HepG2 (cell line): ENCODE data around the gene ALG14. TPM values are rescaled to one million over a fixed set of nuclear protein-coding genes. Genes with fewer than 3 reads are reported as not detected.

Experiments used
- DBP ChIP-seq: sonication (generic); formaldehyde crosslinking; IDR thresholded peaks from 2 replicates; pipeline ENCODE4 v1.4.0; 2020; ENCODE audit warnings: missing genetic modification reagents; ENCODE audit errors: not compliant biosample characterization
- GABPB1 ChIP-seq: IDR thresholded peaks from 2 replicates; pipeline ENCODE4 v1.6.1; 2016; ENCODE audit warnings: mild to moderate bottlenecking, missing genetic modification reagents, moderate library complexity, missing compliant biosample characterization
- JUND ChIP-seq: sonication (generic); formaldehyde crosslinking; IDR thresholded peaks from 2 replicates; pipeline ENCODE4 v1.8.0; 2022; ENCODE audit warnings: mild to moderate bottlenecking, missing genetic modification reagents
- LBX2 ChIP-seq: sonication (generic); formaldehyde crosslinking; IDR thresholded peaks from 2 replicates; pipeline ENCODE4 v1.5.0; 2020; ENCODE audit warnings: missing genetic modification reagents, mild to moderate bottlenecking, borderline replicate concordance
- MAF1 ChIP-seq: sonication (generic); formaldehyde crosslinking; IDR thresholded peaks from 2 replicates; pipeline ENCODE4 v1.5.0; 2020; ENCODE audit warnings: missing genetic modification reagents, borderline replicate concordance
- MATR3 ChIP-seq: sonication (generic); formaldehyde crosslinking; IDR thresholded peaks from 2 replicates; pipeline ENCODE4 v1.4.0; 2020; ENCODE audit warnings: missing genetic modification reagents
- NFYB ChIP-seq: sonication (generic); formaldehyde crosslinking; IDR thresholded peaks from 2 replicates; pipeline ENCODE4 v1.4.0; 2020; ENCODE audit warnings: missing genetic modification reagents
- PBX2 ChIP-seq: IDR thresholded peaks from 2 replicates; pipeline ENCODE4 v1.6.1; 2016; ENCODE audit warnings: control low read depth
- TBX2 ChIP-seq: sonication (generic); formaldehyde crosslinking; IDR thresholded peaks from 2 replicates; pipeline ENCODE4 v1.5.0; 2020; ENCODE audit warnings: missing genetic modification reagents, mild to moderate bottlenecking, borderline replicate concordance
- ZFX ChIP-seq: sonication (generic); formaldehyde crosslinking; IDR thresholded peaks from 2 replicates; pipeline ENCODE4 v1.4.0; 2020; ENCODE audit warnings: mild to moderate bottlenecking, low read depth, missing genetic modification reagents, moderate library complexity
- ZNF207 ChIP-seq: fragments of 450-650 bp; IDR thresholded peaks from 2 replicates; pipeline ENCODE4 v1.6.1; 2016; ENCODE audit warnings: antibody characterized with exemption, borderline replicate concordance
- ZNF235 ChIP-seq: sonication (generic); formaldehyde crosslinking; IDR thresholded peaks from 2 replicates; pipeline ENCODE4 v1.8.1; 2023; ENCODE audit warnings: mild to moderate bottlenecking, missing genetic modification reagents, borderline replicate concordance
- ZNF253 ChIP-seq: sonication (generic); formaldehyde crosslinking; IDR thresholded peaks from 2 replicates; pipeline ENCODE4 v1.8.0; 2022; ENCODE audit warnings: mild to moderate bottlenecking, missing genetic modification reagents, borderline replicate concordance
- ZNF331 ChIP-seq: sonication (generic); formaldehyde crosslinking; IDR thresholded peaks from 2 replicates; pipeline ENCODE4 v1.4.0; 2020; ENCODE audit warnings: missing genetic modification reagents
- ZNF629 ChIP-seq: sonication (generic); formaldehyde crosslinking; conservative IDR thresholded peaks from 2 replicates; pipeline ENCODE4 v1.5.0; 2020; ENCODE audit warnings: missing genetic modification reagents
- ZSCAN20 ChIP-seq: sonication (generic); formaldehyde crosslinking; IDR thresholded peaks from 2 replicates; pipeline ENCODE4 v1.4.0; 2020; ENCODE audit warnings: missing genetic modification reagents, mild to moderate bottlenecking, borderline replicate concordance
- polyA plus RNA-seq, 8 experiments: library from polyadenylated mRNA; depleted of rRNA in 3 of 8; stranded (reverse) in 7 of 8; unstranded in 1 of 8; fragments of >200 nt; fragmentation: Illumina TruSeq in 4 of 8; extraction: Trizol in 4 of 8; gene quantifications; 2 replicates each; pipeline versions ENCODE4 v1.2.1 to v1.2.3, GENCODE V29; 2011 to 2016; ENCODE audit warnings: low read depth in 4 of 8, missing spikeins in 1 of 8, mixed read lengths in 1 of 8; ENCODE audit not compliant: insufficient read depth in 1 of 8
- total RNA-seq, 5 experiments: library from RNA; depleted of rRNA; stranded (reverse); fragments of >200 nt; fragmentation: Illumina TruSeq; extraction: Trizol; gene quantifications; 2 replicates each; pipeline ENCODE4 v1.2.3, GENCODE V29; 2016; ENCODE audit warnings: low read depth in 1 of 5
- TF ChIP-seq, protein P1 (sequence below): sonication (generic); formaldehyde crosslinking; IDR thresholded peaks from 2 replicates; pipeline ENCODE4 v1.5.0; 2020; ENCODE audit warnings: missing genetic modification reagents
- TF ChIP-seq, protein P2 (sequence below): sonication (generic); formaldehyde crosslinking; IDR thresholded peaks from 2 replicates; pipeline ENCODE4 v1.4.0; 2020; ENCODE audit warnings: mild to moderate bottlenecking, missing genetic modification reagents, borderline replicate concordance

The ALG14 gene
- total and polyA plus RNA-seq, 2 of the 13 experiments (the other 11 are each of a cell fraction or from before 2014, with no cell fraction given) = 4.5 to 12.7 TPM

DNA sequence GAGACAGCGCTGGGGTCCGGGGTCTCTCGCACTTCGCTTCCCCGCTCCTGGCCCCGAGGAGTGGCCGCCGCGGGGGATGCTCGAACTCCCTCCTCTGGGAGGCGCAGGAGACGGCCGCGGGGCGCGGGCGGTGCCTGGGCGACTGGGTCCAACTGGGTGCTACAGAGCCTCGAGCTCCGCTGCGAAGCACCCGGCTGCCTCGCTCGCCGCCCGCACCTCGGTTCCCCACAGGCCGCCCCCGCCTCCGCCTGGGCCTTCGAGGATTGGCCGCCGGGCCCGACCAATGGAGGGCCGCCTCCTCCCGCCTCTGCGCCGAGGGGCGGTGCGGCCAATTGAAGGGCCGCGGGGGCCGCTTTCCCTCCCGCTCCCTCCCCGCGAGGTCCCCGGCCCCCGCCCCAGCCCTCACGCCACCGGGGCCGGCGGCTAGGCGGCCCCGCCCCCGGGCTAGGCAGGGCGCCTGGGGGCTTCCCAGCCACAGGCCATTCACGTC lies 145.8 kb downstream of the ALG14 start, which contains the start of gene CNN3 (continued):
- TF ChIP-seq MAF1 (CRISPR knock-in tag) (no peak), LBX2 (peak; percentile 42; the same call in 1 of the 2 replicates), DBP (CRISPR knock-in tag) (peak; percentile 37), ZNF235 (CRISPR knock-in tag) (peak; percentile 84), ZNF207 (no peak), ZNF331 (CRISPR knock-in tag) (no peak), TBX2 (peak; percentile 62; the same call in 1 of the 2 replicates), PBX2 (CRISPR knock-in tag) (no peak), GABPB1 (peak; percentile 55; the same call in 1 of the 2 replicates), ZNF253 (no peak), ZFX (CRISPR knock-in tag) (no peak; the same call in 1 of the 2 replicates), ZSCAN20 (CRISPR knock-in tag) (no peak), ZNF629 (CRISPR knock-in tag) (no peak), MATR3 (CRISPR knock-in tag) (no peak; the same call in 1 of the 2 replicates), NFYB (CRISPR knock-in tag) (peak; percentile 73), JUND (CRISPR knock-in tag) (no peak)
- TF ChIP-seq, protein P1, sequence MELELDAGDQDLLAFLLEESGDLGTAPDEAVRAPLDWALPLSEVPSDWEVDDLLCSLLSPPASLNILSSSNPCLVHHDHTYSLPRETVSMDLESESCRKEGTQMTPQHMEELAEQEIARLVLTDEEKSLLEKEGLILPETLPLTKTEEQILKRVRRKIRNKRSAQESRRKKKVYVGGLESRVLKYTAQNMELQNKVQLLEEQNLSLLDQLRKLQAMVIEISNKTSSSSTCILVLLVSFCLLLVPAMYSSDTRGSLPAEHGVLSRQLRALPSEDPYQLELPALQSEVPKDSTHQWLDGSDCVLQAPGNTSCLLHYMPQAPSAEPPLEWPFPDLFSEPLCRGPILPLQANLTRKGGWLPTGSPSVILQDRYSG (CRISPR knock-in tag) = peak; percentile 34; the same call in 1 of the 2 replicates
- TF ChIP-seq, protein P2, sequence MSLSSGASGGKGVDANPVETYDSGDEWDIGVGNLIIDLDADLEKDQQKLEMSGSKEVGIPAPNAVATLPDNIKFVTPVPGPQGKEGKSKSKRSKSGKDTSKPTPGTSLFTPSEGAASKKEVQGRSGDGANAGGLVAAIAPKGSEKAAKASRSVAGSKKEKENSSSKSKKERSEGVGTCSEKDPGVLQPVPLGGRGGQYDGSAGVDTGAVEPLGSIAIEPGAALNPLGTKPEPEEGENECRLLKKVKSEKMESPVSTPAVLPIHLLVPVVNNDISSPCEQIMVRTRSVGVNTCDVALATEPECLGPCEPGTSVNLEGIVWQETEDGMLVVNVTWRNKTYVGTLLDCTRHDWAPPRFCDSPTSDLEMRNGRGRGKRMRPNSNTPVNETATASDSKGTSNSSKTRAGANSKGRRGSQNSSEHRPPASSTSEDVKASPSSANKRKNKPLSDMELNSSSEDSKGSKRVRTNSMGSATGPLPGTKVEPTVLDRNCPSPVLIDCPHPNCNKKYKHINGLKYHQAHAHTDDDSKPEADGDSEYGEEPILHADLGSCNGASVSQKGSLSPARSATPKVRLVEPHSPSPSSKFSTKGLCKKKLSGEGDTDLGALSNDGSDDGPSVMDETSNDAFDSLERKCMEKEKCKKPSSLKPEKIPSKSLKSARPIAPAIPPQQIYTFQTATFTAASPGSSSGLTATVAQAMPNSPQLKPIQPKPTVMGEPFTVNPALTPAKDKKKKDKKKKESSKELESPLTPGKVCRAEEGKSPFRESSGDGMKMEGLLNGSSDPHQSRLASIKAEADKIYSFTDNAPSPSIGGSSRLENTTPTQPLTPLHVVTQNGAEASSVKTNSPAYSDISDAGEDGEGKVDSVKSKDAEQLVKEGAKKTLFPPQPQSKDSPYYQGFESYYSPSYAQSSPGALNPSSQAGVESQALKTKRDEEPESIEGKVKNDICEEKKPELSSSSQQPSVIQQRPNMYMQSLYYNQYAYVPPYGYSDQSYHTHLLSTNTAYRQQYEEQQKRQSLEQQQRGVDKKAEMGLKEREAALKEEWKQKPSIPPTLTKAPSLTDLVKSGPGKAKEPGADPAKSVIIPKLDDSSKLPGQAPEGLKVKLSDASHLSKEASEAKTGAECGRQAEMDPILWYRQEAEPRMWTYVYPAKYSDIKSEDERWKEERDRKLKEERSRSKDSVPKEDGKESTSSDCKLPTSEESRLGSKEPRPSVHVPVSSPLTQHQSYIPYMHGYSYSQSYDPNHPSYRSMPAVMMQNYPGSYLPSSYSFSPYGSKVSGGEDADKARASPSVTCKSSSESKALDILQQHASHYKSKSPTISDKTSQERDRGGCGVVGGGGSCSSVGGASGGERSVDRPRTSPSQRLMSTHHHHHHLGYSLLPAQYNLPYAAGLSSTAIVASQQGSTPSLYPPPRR (CRISPR knock-in tag) = peak; percentile 6; the same call in 1 of the 2 replicates
